ENCODE measurements around the gene DGKA.
"Not testable (repeated sequence)": the region's sequence is repeated elsewhere in the genome, so short reads cannot be mapped to it uniquely, and the experiment has no call there.

Gene DGKA

DNA sequence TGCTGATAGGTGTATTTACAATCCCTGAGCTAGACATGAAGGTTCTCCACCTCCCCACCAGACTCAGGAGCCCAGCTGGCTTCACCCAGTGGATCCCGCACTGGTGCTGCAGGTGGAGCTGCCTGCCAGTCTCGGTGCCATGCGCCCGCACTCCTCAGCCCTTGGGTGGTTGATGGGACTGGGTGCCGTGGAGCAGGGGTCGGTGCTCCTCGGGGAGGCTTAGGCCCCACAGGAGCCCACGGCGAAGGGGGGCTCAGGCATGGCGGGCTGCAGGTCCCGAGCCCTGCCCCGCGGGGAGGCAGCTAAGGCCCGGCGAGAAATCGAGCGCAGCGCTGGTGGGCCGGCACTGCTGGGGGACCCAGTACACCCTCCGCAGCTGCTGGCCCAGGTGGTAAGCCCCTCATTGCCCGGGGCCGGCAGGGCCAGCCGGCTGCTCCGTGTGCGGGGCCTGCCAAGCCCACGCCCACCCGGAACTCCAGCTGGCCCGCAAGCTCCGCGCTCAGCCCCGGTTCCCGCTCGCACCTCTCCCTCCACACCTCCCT lies 69.1 kb downstream of the DGKA start:
- DNase-seq: not testable (repeated sequence)

DNA sequence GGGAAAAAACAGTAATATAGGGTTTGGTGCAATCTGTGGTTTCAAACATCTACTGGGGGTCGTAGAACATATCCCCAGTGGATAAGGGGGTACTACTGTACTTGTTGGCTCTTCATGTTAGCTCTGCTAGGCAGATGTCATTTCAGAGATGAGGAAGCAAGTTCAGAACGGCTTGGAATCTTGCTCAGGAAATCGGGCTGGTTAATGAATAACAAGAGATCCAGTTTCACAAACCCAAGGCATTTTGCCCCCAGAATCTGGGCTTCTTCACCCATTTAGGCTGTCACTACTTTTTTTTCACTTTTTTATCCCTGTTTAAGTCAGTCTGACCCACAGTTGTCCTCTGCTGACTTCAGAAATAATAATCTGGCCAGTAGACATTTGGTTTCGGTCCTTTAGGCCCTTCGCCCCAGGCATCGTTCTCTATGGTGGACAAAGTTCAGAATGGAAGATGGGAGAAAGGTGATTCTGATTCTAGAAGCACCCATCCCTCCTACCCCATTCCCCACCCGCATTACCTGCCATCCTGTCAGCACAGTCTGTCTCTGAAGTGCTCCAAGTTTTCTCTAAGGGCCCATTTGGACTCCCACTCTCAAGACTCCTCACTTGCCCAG lies 70.6 kb downstream of the DGKA start:
- no peak for DNase-seq

DNA sequence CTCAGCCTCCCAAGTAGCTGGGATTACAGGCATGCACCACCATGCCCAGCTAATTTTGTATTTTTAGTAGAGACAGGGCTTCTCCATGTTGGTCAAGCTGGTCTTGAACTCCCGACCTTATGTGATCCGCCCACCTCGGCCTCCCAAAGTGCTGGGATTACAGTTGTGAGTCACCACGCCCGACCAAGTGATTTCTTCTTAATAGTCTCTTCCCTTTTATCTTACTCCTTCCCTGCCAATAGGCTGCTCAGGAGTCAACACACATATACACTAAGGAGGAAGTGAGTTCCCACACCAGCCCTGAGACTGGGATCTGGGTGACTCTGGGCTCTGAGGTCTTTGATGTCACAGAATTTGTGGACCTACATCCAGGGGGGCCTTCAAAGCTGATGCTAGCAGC lies 72.4 kb downstream of the DGKA start:
- DNase-seq: not testable (repeated sequence)
